ENCODE data around the gene HECTD2.
"Not testable (repeated sequence)": the region's sequence is repeated elsewhere in the genome, so short reads cannot be mapped to it uniquely, and the experiment has no call there.

Gene HECTD2

DNA sequence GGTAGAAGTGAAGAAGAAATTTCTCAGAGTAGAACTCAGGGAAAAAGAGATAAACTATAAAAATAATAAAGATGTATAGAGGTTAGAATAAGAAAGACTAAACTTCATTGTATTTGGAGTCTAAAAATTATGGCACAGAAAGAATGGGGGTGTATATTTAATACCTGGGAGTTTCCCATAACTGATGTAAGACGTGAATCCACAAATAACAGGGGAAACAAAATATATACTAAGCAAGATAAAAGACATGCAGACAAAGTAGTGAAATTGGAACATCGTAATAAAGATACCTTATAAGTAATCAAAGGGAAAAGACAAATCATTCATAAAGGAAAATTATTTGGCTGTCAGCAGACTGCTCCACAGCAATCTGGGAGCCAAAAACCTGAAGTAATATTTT is 62.8 kb downstream of the HECTD2 start:
- no peak for DNase-seq (ENCODE audit: low read depth, low spot score)

DNA sequence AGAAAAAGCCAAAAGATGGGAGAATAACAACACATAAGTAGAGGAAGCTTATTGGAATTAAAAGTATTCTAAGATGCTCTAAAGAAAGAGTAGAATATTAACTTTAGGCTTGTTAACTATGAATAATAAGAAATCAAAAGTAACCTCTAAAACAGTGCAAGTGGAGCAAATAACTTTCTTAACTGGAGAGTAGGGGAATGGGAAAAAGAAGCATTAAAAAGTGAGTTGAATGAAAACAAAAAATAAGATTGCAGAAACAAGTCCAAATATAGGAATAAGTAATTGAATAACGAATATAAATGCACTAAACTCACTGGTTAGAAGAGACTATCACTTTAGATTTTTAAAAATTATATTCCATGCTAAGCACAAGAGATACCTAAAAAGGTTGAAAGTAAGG is 63.9 kb downstream of the HECTD2 start:
- no peak for DNase-seq (ENCODE audit: low read depth, low spot score)

DNA sequence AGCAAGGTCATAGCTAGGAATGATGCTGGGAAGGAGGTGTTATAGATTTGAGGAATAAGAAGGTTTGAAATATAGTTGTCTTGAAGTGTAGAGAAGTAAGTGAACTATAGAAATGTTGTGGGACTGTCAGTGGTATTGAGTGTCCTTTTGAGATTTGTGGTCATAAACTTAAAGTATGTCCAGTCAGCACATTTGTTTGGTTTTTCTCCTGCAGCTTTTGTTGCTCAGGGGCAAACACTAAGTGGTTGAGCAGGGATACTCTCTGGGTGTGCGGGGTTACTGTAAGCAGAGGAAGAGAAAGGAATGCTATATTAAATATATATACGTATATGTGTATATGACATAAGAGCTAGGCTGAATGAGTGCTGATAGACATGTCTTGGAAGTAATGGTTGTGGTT is 67.1 kb downstream of the HECTD2 start:
- DNase-seq (ENCODE audit: low read depth, low spot score), result no peak

DNA sequence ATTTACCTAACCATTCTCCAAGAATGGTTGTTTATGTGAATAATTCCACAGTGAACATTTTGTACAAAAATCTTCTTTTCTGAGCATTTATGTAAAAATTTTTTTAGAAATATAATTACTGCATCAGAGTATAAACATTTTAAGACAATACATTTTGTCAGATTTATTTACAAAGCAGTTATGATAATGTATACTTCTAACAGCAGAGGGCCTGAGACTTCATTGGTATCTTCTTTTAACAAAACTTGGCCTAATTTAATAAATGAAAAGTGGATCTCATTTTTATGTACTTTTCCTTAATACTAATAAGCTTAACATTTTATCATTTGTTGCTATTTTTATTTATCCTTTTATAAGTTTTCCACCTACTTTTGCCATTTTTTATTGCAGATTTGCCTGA is 69.4 kb downstream of the HECTD2 start:
- no peak for DNase-seq (ENCODE audit: low read depth, low spot score)

GRCh38 chr10:91487911-91488582 is 77.9 kb downstream of the HECTD2 start:
- DNase-seq (ENCODE audit: low read depth, low spot score), result no peak

DNA sequence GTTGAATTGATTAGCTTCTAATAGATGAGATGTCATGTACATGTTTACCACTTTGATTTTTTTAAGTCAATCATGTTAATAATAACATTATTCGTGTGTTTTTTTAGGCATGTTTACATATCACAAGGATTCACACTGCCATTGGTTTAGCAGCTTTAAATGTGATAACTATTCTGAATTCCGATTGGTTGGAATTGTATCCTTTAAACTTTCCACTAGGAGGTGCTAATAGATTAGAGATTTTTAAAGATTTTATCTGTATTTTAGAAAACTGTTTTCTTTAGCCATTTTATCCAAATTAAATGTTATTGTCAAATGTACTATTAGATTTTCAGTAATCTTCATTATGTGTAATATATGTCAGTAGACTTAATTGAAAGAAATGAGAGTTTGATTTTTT is 83.2 kb downstream of the HECTD2 start:
- DNase-seq (ENCODE audit: low read depth, low spot score), result no peak

- DNase-seq (ENCODE audit: low read depth, low spot score), result no peak
These were observed 85.3 kb downstream of the HECTD2 start for GRCh38 chr10:91495402-91495801.

DNA sequence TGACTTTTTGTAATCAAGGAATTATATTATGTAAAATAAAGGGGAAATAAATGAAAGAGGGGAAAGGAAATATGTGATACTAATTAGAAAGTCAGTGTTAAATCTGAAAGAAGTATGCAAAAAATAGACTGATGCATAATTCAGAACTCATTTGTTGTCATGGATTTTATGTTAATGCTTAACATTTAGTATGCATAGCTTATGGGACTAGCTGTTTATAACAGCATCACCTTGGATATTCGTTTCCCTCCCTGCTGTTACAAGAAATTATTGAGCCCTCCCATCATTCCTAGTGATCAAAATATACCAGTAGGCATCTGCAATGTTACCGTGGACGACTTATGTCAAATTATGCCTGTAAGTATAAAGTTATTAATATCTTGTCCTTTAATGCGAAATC is 85.9 kb downstream of the HECTD2 start:
- DNase-seq (ENCODE audit: low read depth, low spot score), result no peak

GRCh38 chr10:91511549-91512330 is 101.6 kb downstream of the HECTD2 start:
- no peak for DNase-seq (ENCODE audit: low read depth, low spot score)

DNA sequence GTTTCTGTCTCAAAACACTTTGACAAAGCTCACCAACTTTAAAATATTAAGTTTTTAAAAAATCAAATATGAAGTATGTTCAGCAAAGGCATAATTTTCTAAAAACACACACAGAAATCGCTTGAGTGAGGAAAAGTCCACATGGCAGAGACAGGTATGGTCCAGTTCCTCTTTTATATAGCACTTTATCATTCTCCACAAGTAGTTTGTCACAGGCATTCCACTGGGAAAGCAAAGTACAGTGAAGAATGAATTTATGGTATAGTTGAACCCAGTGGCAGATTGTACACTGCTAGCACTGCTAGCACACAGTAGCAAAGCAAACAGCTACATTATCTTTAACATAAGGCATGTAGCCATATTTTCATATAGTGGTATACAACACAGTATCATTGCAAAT is 102.3 kb downstream of the HECTD2 start:
- DNase-seq (ENCODE audit: low read depth, low spot score), result no peak

- DNase-seq (ENCODE audit: low read depth, low spot score), result no peak
These were observed 103.7 kb downstream of the HECTD2 start for GRCh38 chr10:91513598-91514424.

DNA sequence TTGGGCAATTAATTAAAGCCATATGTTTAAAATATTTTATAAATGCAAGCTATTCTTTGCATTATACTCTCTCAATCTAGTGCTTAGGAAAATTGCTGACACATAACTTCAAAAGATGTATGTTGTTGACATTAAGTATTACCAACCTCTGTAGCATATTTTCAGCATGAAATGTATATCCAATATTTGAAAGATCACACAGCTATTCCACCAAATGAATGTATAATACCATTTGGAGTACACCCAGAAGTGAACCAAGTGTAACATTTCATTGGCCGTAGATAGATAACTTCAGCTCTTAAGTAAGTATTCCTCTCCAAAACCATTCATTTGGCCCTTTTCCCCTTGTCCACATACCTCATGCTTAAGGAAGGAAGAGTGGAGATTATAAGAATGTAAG is 104.6 kb downstream of the HECTD2 start:
- DNase-seq (ENCODE audit: low read depth, low spot score), result no peak

DNA sequence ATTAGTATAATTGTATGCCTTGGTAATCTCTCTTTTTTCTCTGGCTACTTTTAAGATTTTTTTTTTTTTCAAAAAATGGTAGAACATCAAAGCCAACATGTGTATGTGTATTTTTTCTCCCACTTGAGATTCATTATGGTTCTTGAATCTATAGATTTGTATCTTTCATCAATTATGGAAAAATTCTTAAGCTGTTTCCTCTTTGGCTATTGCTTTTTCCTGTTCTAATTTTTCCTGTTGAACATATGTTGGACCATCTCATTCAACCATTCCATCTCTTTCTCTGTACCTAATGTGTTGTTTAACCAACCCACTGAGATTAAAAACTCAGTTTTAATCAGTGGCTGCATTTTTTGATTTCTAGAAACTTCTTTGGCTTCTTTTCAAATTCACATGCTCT is 107.2 kb downstream of the HECTD2 start:
- no peak for DNase-seq (ENCODE audit: low read depth, low spot score)

DNA sequence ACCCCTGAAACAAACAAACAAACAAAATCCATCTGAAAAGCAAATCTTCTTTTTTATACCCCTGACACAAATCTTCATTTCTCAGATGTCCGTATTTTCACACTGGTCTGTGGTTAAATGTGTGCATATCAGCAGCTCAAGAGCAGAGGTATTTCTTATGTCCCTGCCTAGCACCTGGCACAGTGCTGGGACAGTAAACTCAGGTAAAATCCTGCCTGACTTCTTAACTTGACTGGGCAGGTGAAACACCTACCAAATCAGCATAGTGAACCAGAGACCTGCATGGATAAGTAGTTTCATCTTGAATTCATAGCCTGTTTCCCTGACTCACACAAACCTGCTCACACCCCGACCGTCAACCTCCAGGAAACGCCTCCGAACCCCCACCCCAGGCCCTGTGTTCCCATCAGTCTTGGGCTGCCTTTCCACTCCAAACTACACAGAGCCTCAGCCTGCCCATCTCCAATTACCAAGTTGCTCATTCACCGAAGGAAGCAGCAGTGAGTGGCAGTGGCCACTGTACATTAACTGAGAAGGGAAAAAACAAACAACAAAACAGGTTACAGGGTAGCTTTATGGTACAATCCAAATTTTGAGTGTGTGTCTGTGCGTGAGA is 109.9 kb downstream of the HECTD2 start:
- DNase-seq (ENCODE audit: low read depth, low spot score), result no peak

- DNase-seq (ENCODE audit: low read depth, low spot score), result no peak
These were observed 110.5 kb downstream of the HECTD2 start for GRCh38 chr10:91520661-91521060.

- no peak for DNase-seq (ENCODE audit: low read depth, low spot score)
These were observed 111.3 kb downstream of the HECTD2 start for GRCh38 chr10:91521439-91521838.

- DNase-seq (ENCODE audit: low read depth, low spot score), result no peak
These were observed 116.0 kb downstream of the HECTD2 start for GRCh38 chr10:91525896-91526712.

DNA sequence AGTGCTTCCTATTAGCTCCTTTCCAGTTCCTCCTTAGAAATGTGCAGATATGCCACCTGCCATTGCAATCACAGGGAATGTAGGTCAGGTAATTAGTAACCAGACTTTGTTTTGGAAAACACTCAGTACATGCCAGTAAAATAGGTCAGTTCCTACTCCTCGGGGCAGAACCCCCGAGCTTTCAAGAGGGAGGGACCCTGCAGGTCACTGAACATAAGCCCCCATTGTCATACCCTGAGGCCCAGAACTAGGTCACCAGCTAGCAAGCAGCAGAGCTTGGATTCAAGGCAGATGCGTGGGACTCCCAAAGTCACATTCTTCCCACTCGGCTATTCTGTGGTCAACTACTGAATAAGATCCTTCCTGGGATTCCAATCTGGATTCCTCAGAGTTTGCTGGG is 117.9 kb downstream of the HECTD2 start:
- no peak for DNase-seq (ENCODE audit: low read depth, low spot score)

- no peak for DNase-seq (ENCODE audit: low read depth, low spot score)
These were observed 118.6 kb downstream of the HECTD2 start for GRCh38 chr10:91528768-91529167.

GRCh38 chr10:91534789-91535188 is 124.6 kb downstream of the HECTD2 start:
- not testable (repeated sequence) for DNase-seq (ENCODE audit: low read depth, low spot score)

- DNase-seq (ENCODE audit: low read depth, low spot score), result no peak
These were observed 126.0 kb downstream of the HECTD2 start for GRCh38 chr10:91536111-91536510.

Measured in ELF-1 (cell line).